ENCODE results near the gene NEK9.

Gene NEK9

DNA sequence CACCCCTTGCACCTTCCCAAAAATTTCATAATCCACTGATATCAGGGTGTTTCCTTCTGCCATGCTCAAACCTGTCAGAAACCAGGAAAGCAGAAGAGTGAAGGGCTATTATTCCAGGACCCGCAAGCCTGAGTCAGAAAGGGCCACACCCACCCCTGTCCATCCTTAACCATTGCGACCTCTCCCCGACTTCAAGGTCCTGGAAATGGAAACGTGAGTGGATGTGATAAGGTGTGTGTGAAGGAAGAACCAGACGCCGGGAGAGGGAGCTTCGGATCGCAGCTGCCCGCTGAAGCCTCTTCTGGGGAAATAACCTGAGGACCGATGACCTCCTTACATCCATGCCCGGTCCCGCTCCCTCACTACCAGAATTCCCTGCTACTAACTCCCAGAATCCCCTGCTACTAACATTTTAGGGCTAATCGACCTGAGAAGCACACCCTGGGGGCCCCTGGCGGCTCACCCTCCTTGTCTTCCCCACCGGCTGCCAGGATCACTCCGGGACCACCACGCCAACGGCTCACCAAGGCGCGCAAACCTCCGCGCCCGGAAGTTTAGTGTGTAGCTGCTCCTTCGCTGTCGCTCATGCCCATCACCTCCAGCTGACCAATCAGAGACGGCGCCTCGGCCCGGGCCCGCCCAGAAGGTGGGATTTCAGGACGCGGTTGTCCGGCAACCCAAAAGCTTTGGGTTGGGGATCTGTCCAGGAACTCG is 63.2 kb downstream of the NEK9 start, which contains the start of gene ACYP1:
TSS of gene ACYP1 (minus strand) at position 534 of the 714 bp plus-strand sequence. CDS start at position 63, 471 bp downstream.
- DNase-seq: peak; percentile 90

DNA sequence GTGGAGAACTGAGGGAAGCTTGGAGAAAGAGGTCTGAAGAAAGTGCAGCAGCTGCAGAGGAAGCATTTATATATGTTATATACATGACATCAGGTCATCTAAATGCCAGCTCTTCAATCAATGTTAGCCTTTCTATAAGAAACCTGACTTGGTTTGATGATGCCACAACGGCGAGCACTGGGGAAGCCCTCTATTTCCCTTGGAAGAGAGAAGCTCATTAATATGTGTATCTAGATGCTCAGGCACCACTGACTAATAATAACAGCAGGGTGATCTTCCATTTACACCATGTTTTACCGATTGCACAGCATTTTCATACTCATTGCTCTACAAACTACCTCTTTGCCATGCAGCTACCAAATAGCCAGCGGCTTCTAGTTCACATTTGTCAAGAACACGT is 63.8 kb downstream of the NEK9 start:
- no peak for DNase-seq

DNA sequence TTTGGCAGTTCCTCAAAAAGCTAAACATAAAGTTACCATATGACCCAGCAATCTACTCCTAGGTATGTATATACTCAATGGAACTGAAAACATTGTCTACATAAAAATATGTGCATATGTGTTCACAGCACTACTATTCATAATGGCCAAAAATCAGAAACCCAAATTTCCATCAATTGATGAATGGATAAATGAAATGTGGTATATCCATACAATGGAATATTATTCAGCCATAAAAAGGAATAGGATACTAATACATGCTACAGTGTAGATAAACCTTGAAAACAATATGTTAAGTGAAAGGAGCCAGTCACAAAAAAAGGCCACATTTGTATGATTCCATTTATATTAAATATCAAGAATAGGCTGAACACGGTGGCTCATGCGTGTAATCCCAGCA is 66.4 kb downstream of the NEK9 start:
- no peak for DNase-seq

DNA sequence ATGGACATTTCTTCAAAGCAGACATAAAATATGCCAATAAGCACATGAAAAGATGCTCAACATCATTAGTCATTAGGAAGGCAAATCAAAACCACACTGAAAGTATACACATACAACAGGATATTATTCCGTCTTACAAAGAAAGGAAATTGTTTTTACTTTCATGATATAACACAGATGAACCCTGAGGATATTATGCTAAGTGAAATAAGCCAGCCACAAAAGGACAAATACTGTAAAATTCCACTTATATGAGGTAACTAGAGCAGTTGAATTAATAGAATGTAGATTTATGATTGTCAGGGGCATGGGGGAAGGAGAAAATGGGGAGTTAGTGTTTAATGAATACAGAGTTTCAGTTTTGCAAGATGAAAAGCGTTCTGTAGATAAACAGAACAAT is 67.2 kb downstream of the NEK9 start:
- DNase-seq: no peak

DNA sequence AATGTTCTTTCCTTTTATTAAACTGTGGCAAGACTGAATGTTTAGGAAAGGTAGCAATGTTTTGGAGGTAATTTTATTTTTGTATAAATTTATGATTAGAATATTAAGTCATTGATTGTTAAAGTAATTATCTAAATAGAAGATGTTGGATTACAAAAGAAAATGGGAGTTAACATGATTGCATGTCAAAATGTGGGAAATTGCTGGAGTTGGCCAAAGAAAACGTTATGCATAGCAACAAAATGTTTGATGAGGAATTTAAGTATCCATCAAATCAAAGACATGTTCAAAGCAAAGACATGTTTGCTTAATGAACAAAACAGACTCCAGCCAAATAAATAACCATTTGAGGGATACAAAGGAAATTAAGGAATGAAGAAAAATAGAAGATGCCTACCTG is 72.4 kb downstream of the NEK9 start:
- no peak for DNase-seq

DNA sequence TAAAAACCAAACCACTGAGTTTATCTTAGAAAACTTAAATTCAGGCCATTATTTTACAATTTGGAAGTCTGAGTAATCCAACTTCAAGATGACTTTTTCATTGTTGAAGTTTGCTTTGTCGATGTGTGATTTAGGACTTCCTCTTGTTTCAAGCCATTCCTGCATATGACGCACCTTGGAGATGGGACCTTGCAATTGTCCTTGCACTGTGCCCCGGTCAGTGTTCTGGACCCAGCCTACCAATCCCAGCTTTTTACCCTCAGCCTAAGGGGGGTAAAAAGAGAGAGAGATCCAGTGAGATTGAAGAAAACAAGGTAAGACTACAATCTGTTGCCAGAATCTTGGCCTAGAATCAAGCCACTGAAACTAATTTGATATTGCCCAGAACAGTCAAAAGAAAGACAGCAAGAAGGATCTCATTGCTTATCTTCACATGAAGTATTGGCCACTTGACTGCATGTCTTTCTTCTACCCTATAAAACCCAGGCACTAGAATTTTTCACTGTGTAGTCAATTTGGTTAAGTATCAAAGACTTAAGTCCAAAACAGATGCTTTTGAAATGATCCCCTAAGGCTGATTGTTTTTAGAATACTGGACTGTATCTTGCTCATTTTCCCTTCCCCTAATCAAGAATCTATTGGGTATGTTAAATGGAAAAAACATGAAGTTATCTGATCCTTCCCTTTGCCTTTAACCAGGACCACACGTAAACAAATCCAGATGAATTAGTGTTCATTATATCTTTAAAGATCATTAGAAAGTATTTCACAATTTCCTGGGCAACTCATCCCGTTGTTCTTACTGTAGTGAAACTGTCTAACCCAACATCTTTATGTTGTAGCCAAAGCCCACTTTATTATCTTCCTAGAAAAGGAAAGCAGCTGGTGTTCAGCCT is 73.2 kb downstream of the NEK9 start:
- no peak for DNase-seq

DNA sequence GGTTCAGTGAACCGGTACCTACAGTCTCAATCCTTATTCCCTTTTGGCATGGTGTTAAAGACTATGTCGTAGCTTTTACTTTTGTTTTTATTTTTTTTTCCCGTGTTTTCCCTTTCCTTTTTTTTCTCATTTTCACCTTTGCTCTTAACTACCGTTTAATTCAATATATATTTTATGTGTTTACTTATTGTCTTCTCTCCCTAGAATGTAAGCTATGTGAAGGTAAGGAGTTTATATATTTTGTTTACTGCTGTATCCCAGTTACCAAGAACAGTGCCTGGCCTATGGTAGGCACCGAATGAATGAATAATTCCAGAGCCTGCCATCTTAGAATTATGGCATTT is 75.3 kb downstream of the NEK9 start:
- no peak for DNase-seq

DNA sequence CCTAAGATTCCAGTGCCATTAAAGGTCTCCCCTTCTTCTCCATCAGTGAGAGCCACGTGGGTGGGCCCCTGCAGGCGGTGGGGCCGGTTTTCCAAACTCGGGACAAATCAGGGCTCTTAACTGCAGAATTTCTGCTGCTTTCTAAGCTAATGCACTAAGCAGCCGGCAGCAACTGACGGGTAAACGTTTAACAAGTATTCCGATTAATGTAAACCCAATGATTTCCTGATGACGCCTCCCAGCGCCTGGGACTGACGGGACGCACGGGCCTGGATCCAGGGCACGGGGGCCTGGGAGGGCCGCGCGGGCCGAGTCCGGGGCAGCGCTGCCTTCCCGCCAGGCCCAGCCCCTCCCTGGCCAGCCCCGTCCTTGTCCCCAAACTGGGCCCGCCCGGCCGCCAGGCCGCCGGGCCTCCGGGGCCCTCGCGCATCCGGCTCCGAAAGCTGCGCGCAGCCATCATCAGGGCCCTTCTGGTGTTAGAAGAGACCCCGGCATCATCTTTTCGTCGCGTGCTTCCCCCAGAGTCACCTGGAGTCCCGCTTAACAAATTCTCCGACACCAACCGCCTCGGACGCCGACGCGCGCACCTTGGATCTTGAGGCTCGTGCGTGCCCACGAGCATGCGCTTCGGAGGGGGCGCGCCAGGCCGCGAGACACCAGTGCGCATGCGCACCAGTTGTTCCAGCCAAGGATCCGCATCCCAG is 75.8 kb downstream of the NEK9 start, which contains the start of gene MLH3:
TSS of gene MLH3 (minus strand) at position 616 of the 704 bp plus-strand sequence. CDS start 1,812 bp downstream, outside the sequence.
- peak; percentile 66 for DNase-seq

DNA sequence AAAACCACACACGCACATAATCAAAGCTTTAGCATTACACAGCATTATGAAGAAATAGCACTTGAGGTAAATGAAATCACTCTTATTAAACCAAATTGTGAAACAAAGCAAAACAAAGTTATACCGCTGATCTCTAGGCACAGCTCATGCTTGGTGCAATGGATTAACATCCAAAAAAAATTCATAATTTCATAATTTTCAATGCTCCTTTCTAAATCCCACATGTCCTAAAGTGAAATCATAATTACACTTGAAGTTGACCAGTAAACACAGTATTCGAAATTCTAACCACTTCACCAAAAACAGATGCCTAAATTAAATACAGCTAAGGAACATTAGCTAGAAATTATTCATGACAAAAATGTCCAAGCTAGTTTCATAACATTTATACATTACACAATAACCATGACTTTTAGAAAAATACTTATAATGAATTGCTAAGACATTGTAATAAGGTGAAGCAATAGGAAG is 77.1 kb downstream of the NEK9 start:
- DNase-seq: no peak

DNA sequence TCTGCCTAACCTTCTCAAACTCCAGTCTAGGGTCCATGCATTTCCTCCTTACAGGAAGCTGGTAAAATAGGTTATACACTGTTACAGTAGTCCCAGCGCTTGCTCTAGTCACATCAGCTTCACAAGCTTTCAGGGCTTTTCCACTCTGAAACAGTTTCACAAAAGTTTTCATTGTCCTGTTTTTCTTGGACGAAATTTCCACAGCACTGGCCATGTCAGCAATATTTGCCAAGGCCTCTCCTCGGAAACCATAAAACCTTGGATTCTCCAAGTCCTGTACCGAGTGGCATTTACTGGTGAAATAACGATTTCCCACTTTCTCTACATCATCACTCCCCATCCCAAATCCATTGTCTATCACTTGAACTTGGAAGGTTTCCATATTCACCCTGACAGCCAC is 77.7 kb downstream of the NEK9 start:
- no peak for DNase-seq

DNA sequence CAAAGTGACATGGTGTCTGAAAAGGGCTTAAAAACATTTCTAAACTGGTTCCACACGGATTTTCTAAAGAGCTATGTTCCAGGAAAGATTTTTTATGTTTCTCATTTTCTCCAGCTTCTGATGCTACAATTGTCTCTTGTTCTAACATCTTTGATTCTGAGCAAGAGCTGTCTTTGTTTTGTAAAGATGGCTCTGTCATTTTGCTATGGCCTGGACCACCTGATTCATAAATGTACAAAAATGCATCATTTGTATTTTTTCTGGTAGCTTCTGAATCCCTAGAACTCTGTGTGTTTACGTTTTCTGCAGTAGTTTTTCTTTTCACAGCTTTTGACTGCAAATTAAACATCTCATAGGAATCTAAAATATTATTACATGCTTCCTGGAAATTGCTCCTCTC is 78.7 kb downstream of the NEK9 start:
- DNase-seq: no peak

DNA sequence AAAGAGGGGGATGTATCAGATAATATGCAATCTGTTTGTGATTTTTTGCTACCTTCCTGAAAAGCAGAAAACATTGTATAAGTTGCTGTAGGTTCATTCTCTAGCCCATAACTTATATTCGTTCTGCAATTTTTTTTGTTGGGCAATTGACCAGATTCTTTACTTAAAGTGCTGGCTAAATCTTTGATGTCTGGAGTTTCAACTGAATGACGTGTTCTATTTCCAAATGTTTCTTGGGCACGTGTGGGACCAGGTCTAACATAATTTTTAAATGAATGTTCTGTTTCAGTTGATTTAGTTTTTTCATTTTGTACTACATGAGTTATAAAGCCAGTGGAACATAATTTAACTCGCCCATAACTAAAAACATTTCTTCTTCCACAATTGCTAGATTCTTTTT is 79.3 kb downstream of the NEK9 start:
- DNase-seq: no peak

DNA sequence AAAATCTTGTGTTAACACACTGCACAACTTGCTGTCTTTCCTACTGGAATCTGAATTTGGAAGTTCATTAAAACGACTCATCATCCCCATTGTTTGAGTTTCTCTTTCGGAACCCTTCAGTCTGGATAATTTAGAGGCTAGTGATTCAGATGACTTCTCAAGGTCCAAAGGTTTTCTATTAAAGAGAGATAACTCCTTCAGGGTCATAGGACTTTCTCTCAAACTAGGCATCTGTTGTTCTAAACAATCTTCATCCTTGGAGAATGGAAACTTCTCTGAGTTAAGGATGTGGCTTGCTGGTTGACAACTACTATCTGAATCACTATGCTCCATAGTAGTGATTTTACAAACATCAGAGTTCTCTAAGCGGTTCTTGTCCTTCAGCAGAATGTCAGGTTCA is 79.9 kb downstream of the NEK9 start:
- no peak for DNase-seq

DNA sequence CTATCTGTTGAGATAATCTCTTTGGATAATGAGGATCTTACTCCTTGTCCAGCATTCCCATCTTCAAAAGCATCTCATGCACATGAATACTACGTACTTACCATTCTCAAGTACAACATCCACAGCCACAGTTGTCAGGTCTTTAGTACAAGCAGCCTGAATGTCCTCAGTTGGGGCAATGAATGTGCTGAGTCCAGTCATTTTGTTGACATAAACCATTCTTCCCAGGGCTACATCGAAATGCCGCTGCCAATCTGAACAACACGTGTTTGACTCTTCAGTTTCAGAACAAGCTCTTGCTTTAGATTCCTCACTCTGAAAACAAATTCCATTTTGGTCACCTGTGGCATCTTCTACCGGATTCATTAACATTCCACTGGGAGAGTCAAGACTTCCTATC is 80.6 kb downstream of the NEK9 start:
- no peak for DNase-seq

DNA sequence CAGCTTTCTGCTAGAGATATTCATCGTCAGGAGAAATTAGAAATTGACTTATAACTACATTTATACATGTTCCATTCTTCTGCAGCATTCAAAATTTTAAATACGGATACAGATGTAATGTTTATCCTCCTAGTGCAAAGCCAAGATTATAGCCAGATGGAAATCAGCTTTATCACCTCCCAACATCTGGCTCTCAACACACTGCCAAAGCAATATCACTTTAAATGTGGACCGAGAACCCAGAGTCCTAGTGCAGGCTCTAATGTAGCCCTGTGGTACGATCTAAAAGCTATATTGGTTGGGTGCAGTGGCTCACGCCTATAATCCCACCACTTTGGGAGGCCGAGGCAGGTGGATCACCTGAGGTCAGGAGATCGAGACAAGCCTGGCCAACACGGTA is 82.1 kb downstream of the NEK9 start:
- DNase-seq: no peak

DNA sequence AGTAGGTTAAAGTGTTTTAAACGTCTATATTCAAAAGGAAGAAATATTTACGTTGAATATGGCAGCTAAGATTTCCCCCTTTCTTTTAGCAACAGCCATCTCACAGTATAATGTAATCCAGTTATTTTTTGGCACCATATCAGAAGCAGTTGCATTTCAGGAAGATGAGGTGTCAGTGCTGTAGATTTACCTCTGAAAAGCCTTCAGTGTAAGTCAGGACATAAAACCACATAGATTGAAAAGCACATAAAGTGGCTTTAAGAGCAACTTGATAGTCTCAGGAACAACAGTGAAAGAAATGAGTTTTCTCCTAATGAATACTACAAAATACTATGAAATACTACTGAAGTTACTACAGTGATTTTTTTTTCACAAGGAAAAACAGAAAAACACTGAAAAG is 82.5 kb downstream of the NEK9 start:
- no peak for DNase-seq

DNA sequence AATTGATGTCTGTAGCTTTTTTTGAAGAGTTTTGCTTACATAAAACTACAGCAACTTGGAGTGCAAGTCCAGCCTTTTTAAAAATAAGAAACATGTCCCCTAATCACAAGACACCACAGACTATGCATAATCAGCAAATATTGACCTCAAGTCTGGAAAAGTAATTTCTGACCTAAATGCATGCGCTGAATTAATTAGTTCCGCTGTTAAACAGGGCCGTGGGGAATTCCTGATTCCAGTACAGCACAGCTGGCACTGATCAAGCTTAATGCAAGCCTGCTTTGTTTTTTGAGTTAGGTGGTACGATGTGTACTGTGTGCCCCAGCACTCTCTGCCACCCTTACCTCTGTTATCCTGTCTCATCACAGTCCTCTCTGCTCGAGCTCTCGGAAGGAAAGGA is 84.8 kb downstream of the NEK9 start:
- DNase-seq: no peak

DNA sequence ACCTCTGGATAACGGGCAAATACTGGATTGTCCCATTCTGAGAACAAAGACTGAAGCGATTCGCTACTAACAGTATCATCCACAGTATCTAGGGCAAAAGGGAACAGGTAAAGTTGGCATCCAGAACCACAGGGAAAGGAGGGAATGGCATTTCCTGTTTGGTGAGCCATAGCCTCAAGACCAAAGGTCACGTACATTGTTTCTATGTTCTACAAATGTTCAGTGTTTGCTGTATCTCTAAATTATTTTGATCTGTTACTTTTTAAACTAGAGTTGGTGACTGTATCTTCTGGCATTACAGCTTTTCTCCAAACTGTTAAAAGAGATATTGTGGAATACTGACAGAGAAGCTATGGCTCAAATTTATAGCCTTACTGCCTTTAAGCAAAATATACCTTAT is 85.2 kb downstream of the NEK9 start:
- DNase-seq: no peak

DNA sequence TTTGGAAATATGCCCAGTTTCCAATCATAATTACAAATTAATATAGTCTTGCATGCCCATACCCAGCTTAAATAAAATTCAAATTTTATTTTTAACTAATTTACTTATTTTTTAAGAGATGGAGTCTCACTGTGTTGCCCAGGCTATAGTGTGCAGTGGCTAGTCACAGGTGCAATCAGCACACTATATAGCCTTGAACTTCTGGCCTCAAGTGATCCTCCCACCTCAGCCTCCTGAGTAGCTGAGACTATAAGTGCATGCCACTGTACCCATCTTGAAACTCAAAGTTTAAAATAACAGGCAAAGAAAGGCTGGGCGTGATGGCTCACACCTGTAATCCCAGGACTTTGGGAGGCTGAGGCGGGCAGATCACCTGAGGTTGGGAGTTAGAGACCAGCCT is 85.9 kb downstream of the NEK9 start:
- DNase-seq: no peak

DNA sequence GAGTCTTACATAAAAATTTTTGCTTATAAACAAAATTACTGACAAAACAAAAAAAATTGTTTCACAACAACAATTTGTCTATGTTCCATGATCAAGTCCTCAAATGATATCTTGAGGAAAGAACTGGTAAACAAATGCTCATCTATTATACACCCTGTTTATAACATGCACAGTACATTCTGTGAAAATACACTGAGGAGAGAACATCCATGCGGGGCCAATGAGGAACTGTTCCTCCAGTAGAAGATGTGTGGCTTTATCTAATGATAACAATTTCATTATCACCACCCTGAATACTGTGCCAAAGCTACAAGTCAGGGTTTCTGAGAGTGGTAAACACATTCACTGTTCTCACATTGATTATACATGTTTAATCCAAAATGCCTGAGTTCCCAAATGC is 86.3 kb downstream of the NEK9 start:
- no peak for DNase-seq

DNA sequence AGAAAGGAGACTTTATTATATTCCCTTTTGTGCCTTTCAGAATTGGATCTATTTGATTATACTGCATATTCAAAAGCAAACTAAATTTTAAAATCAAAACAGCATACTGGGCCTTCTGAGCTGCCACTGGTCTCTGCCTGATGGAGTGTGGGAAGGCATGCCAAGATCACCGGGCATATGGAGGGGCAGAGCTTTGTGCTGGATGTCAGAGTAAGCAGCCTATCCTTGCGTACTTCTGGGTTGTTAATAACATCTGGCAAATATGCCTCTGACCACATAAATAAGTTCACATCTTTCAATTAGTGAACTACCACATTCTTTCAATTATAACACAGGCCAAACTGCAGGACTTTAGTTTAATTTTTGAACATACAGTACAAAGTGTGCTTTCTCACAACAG is 93.9 kb downstream of the NEK9 start:
- no peak for DNase-seq

DNA sequence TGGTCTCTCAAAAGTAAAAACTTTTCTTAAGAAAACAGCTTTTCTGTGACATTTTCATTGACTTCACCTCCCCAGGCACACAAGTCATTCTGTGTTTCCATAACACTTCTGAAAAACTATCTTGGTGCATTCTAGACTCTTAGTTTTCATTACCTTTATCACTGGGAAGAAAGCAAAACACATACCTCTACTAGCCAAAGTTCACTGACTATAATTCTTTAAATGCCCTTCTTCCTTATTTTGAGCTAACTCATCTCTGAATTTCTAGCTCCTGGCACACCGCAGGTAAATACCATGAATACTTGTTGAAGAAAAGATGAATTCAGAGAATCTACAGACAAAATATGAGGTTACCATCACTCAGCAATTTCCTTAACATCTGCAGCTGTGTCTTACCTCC is 96.7 kb downstream of the NEK9 start:
- DNase-seq: no peak

Data from NCI-H524 treated with DMSO at 0.1 percent for 48 hours (cell line).